ENCODE measurements around the gene NTSR2.

The NTSR2 gene

DNA sequence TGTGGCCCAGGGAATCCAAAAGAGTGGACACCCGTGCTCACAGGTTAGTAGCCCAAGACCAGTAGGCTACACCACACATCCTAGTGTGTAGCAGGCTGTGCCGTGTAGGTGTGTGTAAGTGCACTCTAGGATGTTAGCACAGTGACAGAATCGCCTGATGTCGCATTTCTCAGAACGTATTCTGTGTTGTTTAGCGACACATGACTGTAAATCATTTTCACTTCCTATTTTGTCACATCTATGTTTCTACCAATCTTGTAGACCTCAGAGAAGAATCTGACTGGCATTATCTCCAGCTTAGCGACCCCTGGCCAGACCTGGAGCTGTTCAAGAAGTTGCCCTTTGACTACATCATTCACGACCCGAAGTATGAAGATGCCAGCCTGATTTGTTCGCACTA is 45.1 kb downstream of the NTSR2 start:
- DNase-seq, result no peak

DNA sequence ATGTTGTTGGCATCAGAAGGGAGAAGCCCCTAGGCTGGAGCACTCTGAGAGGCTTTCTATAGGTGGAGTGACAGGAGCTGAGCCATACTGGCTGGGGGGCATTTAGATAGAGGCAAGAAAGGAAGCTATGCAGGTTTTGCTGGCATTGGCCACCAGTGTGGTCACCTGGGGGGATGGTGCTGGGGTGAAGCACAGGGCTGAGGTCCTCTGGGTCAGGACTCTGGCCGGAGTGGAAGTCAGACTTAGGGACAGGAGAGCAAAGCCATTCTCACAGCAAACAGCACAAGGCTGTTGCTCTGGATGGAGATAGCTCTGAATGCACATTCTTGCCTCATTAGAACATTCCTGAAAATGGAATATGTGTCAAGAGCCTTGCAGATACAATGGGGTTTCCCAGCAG is 47.4 kb downstream of the NTSR2 start:
- DNase-seq, result no peak

DNA sequence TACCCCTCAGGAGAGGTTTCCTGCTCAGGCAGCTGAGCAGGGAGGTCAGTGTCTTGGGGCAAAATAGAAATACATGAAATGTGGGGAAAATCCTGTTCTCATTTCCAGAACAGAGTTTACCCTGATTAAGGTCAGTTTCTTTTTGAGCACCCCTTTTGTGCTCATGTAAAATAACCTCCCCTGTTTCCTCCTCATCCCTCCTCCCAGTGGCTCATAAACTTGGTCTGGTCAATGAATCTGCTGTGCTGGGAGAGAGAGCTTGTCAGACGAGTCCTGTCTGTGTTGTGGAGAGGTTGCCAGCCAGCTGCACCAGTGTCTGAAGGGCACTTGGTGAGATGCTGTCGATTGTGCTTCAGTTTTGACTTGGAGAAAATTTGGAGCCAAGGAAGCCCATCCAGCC is 48.6 kb downstream of the NTSR2 start:
- DNase-seq, result no peak

DNA sequence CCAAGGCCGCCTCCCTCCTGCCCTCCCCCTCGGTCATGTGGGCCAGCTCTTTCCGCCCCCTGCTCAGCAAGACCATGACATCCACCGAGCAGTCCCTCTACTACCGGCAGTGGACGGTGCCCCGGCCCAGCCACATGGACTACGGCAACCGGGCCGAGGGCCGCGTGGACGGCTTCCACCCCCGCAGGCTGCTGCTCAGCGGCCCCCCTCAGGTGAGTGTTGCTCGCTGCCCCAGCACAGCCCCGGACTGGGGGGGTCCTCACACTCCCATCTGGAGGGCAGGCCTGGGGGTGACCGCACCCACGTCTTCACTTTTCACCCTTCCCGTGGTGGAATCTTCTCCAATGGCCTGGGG is 51.3 kb downstream of the NTSR2 start:
- DNase-seq, result no peak

DNA sequence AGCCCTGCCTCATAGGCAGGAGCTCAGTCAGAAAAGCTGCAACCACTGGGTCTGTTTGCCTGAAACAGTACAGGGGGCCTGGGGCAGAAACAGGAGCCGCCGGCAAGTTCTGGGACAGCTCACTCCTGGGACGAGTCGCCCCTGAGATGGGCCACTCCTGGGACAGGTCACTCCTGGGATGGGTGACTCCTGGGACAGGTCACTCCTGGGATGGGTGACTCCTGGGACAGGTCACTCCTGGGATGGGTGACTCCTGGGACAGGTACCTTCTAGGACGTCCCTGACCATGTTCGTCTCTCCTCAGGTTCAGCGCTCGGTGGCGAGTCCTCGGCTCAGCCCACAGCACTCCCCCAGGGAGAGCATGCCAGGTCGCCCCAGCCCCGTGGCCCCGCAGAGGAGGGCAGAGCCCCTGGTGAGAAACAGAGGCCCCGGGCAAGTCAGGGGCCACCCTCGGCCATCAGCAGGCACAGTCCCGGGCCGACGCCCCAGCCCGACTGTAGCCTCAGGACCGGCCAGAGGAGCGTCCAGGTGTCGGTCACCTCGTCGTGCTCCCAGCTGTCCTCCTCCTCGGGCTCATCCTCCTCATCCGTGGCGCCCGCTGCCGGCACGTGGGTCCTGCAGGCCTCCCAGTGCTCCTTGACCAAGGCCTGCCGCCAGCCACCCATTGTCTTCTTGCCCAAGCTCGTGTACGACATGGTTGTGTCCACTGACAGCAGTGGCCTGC is 51.8 kb downstream of the NTSR2 start:
- no peak for DNase-seq

DNA sequence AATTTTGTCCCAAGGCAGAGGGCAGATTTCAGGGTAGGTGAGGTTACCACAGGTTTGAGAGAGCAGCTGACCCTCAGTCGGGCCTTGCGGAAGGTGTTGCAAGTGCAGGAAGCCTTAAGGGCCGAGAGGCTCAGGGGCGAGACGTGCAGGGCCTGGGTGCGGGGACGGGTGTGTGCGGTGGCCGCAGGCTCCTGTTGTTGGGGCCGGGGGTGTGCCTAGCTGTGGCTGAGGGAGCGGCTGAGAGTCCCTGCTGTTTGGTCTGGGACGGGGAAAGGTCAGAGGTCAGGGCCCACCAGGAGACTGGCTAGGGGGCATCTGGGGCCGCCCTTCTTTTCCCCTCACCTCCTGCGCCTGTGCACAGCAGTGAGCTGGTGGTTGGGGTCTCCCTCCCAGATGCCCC is 52.5 kb downstream of the NTSR2 start:
- DNase-seq, result no peak

DNA sequence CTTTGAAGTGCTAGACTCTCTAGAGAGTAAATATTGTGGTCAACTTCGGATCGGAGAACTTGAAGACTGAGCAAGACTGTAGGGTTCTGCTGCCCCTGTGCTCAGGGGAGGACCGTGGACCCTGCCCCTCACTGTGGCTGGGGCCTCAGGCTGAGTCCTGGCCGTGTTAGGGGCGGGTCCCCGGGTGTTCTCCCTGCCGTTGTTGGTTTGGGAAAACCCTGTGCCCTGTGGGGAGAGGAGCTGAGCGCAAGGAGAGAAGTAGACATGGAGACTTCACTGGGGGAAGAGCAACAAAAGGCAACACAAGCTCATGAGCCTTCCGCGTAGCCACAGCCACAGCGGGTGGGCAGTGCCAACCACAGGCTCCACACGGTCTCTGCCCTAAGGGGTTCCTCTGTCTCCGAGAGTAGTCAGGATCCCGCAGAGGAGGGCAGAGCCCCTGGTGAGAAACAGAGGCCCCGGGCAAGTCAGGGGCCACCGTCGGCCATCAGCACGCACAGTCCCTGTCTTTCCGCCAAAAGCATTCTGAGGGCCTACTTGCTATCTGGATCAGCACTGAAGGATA is 53.1 kb downstream of the NTSR2 start:
- no peak for DNase-seq

DNA sequence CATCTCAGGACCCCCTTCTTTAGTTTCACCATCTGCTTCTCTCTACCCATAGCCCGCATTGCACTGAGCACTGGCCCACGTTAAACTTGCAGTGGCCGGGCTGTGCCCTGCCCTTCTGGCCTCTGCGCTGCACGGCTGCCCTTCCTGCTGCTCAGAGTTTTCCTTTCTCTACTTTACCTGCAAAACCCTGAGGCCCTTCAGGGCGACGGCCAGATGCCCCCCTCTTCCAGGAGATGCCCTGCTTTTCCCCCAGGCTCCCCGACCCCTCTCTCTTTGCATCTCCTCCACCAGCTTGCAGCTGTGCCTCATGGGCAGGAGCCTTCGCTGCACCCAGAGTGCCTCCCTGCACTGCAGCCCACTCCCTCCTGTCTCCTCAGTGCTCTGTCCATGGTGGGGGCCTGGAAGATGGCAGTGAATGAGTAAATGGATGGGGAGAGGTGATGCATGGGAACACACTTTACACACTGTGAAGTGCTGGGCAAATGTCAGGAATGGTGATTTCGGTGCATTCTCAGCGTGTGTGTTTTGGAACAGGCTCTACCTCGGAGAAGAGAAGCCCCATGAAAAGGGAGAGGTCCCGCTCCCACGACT is 53.8 kb downstream of the NTSR2 start:
- no peak for DNase-seq

DNA sequence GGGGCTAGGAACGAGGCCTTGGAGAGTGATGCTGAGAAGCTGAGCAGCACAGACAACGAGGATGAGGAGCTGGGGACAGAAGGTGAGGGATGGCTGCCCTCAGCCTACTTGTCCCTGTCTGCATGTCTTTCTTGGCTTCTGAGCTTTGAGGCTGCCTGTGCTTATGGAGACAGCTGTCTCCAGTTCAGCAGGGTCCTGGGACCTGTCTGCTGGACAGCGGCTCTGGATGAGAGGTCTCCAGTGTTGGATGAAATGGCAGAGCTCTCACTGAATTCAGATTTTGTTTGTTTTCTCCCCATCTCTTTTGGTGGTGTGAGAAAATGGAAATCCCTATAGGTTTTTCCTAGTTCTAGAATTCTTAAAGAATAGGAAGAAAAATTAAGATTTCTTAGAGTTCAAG is 54.8 kb downstream of the NTSR2 start:
- DNase-seq, result no peak

DNA sequence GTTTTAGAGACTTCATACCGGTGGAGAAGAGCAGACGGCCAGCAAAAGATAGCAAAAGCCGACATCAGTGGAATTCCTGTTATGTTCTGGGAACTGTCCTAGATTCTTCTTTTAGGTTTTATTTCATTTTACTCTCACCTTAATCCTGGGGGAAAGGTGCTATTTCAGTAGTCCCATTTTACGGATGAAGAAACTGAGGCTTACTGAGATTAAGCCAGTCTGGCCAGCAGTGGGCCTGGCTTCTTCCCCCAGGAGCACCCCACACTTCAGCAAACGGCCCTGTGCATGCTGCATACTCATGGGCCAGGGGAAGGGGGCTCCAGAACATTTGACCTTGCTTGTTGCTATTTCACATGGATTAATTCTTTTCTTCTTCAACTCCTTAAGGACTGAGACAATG is 56.7 kb downstream of the NTSR2 start:
- no peak for DNase-seq

DNA sequence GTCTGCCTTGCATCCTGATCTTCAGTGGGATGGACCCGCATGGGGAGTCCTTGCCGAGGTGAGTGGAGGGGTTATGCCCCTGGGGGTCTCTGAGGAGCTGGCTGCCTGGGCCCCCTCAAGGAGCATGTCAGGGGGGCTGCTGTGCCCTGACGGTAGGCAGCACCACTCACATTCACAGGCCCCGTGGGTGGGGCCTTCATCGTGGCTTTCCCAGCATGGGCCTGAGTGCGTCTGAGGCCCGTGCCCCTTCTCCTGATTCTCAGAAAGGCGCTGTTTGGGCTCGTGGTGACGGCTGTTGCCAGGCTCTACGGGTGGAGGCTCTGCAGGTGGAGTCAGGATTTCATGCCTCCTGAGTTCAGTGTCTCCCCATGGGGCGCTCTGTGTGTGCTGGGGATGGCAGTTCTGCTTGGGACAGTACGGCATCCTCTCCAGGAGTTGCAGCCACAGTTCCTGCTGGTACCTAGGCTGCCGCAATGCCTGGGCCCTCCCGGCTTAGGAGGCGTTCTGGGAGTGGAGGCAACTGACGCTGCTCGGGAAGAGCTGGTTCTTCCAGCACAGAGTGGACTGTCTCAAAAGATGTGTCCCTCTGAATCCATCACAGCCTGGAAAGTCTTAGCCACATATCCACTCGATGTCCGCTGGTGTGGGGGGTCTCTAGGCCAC is 57.3 kb downstream of the NTSR2 start:
- no peak for DNase-seq

DNA sequence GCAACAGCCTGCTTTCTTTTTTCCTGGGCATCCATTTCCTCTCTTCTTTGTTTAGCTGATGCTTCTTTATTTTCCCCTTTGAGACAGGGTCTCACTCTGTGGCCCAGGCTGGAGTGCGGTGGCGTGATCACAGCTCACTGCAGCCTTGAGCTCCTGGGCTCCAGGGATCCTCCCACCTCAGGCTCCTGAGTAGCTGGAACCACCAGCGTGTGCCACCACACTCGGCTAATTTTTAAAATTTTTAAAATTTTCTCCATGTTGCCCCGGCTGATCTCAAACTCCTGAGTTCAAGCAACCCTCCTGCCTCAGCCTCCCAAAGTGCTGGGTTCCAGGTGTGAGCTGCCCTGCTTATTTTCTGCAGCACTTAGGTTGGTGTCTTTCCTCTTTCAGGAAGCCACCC is 58.7 kb downstream of the NTSR2 start:
- DNase-seq, result no peak

DNA sequence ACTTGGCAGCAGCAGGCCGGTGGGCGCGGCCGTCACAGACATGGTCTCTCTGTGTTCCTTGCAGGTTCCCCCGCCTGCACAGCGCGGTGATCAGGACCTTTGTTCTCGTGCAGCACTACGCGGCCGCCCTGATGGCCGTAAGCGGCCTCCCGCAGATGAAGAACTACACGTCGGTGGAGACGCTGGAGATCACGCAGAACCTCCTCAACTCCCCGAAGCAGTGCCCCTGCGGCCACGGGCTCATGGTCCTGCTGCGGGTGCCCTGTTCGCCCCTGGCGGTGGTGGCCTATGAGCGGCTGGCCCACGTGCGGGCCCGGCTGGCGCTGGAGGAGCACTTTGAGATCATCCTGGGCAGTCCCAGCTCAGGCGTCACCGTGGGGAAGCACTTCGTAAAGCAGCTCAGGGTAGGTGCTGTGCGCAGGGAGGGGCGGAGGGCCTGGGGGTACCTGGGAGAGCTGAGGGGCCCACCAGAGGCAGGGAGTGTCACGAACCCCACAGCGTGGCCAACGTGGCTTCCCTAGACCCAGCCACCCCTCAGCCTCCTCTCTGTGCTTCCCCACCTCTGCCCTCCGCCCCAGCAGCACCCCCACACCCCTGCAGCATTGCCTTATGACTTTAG is 59.3 kb downstream of the NTSR2 start:
- DNase-seq, result no peak
